HCT116 (cell line): Measurements from ENCODE around the gene TMEM258. TPM values are rescaled to one million over a fixed set of nuclear protein-coding genes. Genes with fewer than 3 reads are reported as not detected.

ENCODE experiments used
- ATAC-seq: fragments of 200-7000 bp; cut with Tn5 transposase; 2 replicates; pipeline ENCODE4 v1.9.1; 2020; ENCODE audit warnings: mild to moderate bottlenecking, moderate library complexity
- BruUV-seq: library from RNA; stranded (reverse); fragments of 400-500 nt; replicated peaks from 2 replicates; lab custom pipeline; 2021; lab: Mats Ljungman, UMichigan
- CTCF ChIA-PET: fragments of 300-600 bp; sonication (Branson Sonifier 250); formaldehyde crosslinking; loops from one replicate; lab custom pipeline; 2021; ENCODE audit warnings: antibody characterized with exemption; lab: Charles Lee
- POLR2A ChIA-PET: fragments of 300-600, 350-600 bp; sonication (Branson Sonifier 250); formaldehyde crosslinking; loops from one replicate; lab custom pipeline; 2021; ENCODE audit warnings: antibody characterized with exemption; lab: Charles Lee
- RAD21 ChIA-PET, 2 experiments: fragments of 300-600 bp; sonication (Branson Sonifier 250); formaldehyde crosslinking; loops; one replicate each; lab custom pipeline; 2023; ENCODE audit warnings: low total read pairs in 2 of 2; ENCODE audit not compliant: uncharacterized antibody in 2 of 2, unreplicated experiment in 2 of 2, low non-redundant PET in 1 of 2; lab: Charles Lee
- DNase-seq: peaks from one replicate; pipeline ENCODE4 v3.0.0-alpha.2; 2010; ENCODE audit warnings: low read depth, low spot score
- H2AFZ ChIP-seq: fragments of 200-600 bp; shearing (Covaris generic), sonication (generic); 2 replicates; pipeline ENCODE4 v1.6.1; 2017; ENCODE audit warnings: low read depth, mixed run types, mixed read lengths, antibody characterized with exemption, low read length; ENCODE audit not compliant: poor library complexity, severe bottlenecking
- H3K27ac ChIP-seq: 2 replicates; pipeline ENCODE4 v1.5.1; 2012; ENCODE audit warnings: low read depth, low read length
- H3K27me3 ChIP-seq: fragments of 200-600 bp; sonication (generic); 2 replicates; pipeline ENCODE4 v1.6.1; 2016; ENCODE audit warnings: mixed run types, low read length, mixed read lengths; ENCODE audit not compliant: insufficient read depth
- H3K36me3 ChIP-seq, 2 experiments: fragments of 200-500 bp in 1 of 2; fragments of 200-600 bp in 1 of 2; sonication (Bioruptor generic) in 1 of 2; sonication (generic) in 1 of 2; 2 replicates each; pipeline versions ENCODE4 v1.5.1 to v1.6.1; 2014 to 2016; ENCODE audit warnings: low read length in 2 of 2, inconsistent platforms in 1 of 2, mixed read lengths in 1 of 2, mixed run types in 1 of 2; ENCODE audit not compliant: insufficient read depth in 2 of 2, control insufficient read depth in 1 of 2
- H3K4me1 ChIP-seq, 2 experiments: fragments of 200-600 bp in 1 of 2; sonication (generic) in 1 of 2; 2 replicates each; pipeline versions ENCODE4 v1.5.1 to v1.6.1; 2012 to 2017; ENCODE audit warnings: low read length in 2 of 2, inconsistent platforms in 1 of 2, mild to moderate bottlenecking in 1 of 2, mixed read lengths in 1 of 2, mixed run types in 1 of 2, moderate library complexity in 1 of 2; ENCODE audit not compliant: insufficient read depth in 2 of 2, control insufficient read depth in 1 of 2
- H3K4me2 ChIP-seq: fragments of 200-600 bp; sonication (generic); 2 replicates; pipeline ENCODE4 v1.6.1; 2017; ENCODE audit warnings: mixed run types, low read length, mixed read lengths
- H3K4me3 ChIP-seq, 2 experiments: fragments of 200-600 bp in 1 of 2; sonication (generic) in 1 of 2; replicated peaks in 1 of 2; 2 replicates each; pipeline ENCODE4 v1.5.1; 2011 to 2016; ENCODE audit warnings: low read length in 2 of 2, control low read depth in 1 of 2, low read depth in 1 of 2, mild to moderate bottlenecking in 1 of 2, mixed read lengths in 1 of 2, mixed run types in 1 of 2
- H3K79me2 ChIP-seq: fragments of 200-600 bp; sonication (generic); 2 replicates; pipeline ENCODE4 v1.6.1; 2017; ENCODE audit warnings: mild to moderate bottlenecking, mixed run types, low read length, moderate library complexity, mixed read lengths; ENCODE audit not compliant: insufficient read depth
- H3K9ac ChIP-seq: fragments of 200-600 bp; sonication (generic); 2 replicates; pipeline ENCODE4 v1.6.1; 2016; ENCODE audit warnings: low read length, mixed read lengths
- H3K9me2 ChIP-seq: fragments of 200-600 bp; sonication (generic), shearing (Covaris generic); 2 replicates; pipeline ENCODE4 v1.6.1; 2017; ENCODE audit warnings: mixed run types, mild to moderate bottlenecking, moderate library complexity; ENCODE audit not compliant: insufficient read depth
- H3K9me3 ChIP-seq, 2 experiments: fragments of 200-500 bp in 1 of 2; fragments of 200-600 bp in 1 of 2; sonication (Bioruptor generic) in 1 of 2; sonication (generic) in 1 of 2; 2 replicates each; pipeline ENCODE4 v1.6.1; 2014 to 2017; ENCODE audit warnings: low read length in 2 of 2, mixed read lengths in 2 of 2, inconsistent platforms in 1 of 2, low read depth in 1 of 2, mild to moderate bottlenecking in 1 of 2, mixed run types in 1 of 2, moderate library complexity in 1 of 2; ENCODE audit not compliant: control insufficient read depth in 1 of 2, insufficient read depth in 1 of 2
- H4K20me1 ChIP-seq: fragments of 200-600 bp; sonication (generic), shearing (Covaris generic); 2 replicates; pipeline ENCODE4 v1.6.1; 2017; ENCODE audit warnings: mixed run types, mild to moderate bottlenecking, moderate library complexity; ENCODE audit not compliant: insufficient read depth
- CBX3 ChIP-seq: IDR thresholded peaks from 2 replicates; pipeline ENCODE4 v1.6.1; 2012; ENCODE audit warnings: low read depth
- CEBPB ChIP-seq: IDR thresholded peaks from 2 replicates; pipeline ENCODE4 v1.6.1; 2012; ENCODE audit warnings: low read depth
- EGR1 ChIP-seq: IDR thresholded peaks from 2 replicates; pipeline ENCODE4 v1.6.1; 2012; ENCODE audit warnings: low read depth
- ELF1 ChIP-seq: IDR thresholded peaks from 2 replicates; pipeline ENCODE4 v1.6.1; 2012; ENCODE audit warnings: low read depth, borderline replicate concordance
- FOSL1 ChIP-seq: IDR thresholded peaks from 2 replicates; pipeline ENCODE4 v1.6.1; 2012; ENCODE audit warnings: low read depth
- JUND ChIP-seq: IDR thresholded peaks from 2 replicates; pipeline ENCODE4 v1.6.1; 2012
- MAX ChIP-seq: IDR thresholded peaks from 2 replicates; pipeline ENCODE4 v1.6.1; 2012
- POLR2AphosphoS5 ChIP-seq: IDR thresholded peaks from 2 replicates; pipeline ENCODE4 v1.6.1; 2011; ENCODE audit warnings: mild to moderate bottlenecking, low read depth, low read length, moderate library complexity
- REST ChIP-seq: IDR thresholded peaks from 2 replicates; pipeline ENCODE4 v1.6.1; 2012; ENCODE audit warnings: low read depth
- SIN3A ChIP-seq: IDR thresholded peaks from 2 replicates; pipeline ENCODE4 v1.6.1; 2012; ENCODE audit warnings: low read depth
- SP1 ChIP-seq: IDR thresholded peaks from 2 replicates; pipeline ENCODE4 v1.6.1; 2012; ENCODE audit warnings: low read depth
- TCF7L2 ChIP-seq: IDR thresholded peaks from 2 replicates; pipeline ENCODE4 v1.7.0; 2011; ENCODE audit warnings: borderline replicate concordance, inconsistent platforms; ENCODE audit not compliant: insufficient read depth, insufficient read length; ENCODE audit errors: extremely low read depth
- ZFX ChIP-seq: fragments of 450-650 bp; IDR thresholded peaks from 2 replicates; pipeline ENCODE4 v1.6.1; 2017
- ZNF274 ChIP-seq: fragments of 200-500 bp; sonication (Bioruptor generic); IDR thresholded peaks from 2 replicates; pipeline ENCODE4 v1.6.1; 2014; ENCODE audit warnings: mild to moderate bottlenecking, low read depth, low read length, inconsistent platforms
- intact Hi-C: fragments of 100-400 bp; cut with micrococcal nuclease; formaldehyde crosslinking; loops from 2 replicates; pipeline ENCODE4 v1.10.0; 2022
- total RNA-seq: library from RNA; stranded (reverse); gene quantifications from one replicate; pipeline ENCODE4 v1.2.1, GENCODE V29; 2021; ENCODE audit not compliant: unreplicated experiment

The TMEM258 gene
- total RNA-seq, 1 experiment from 2014 or later, result 160 TPM

- Histone ChIP-seq H3K9me3 (no peaks in the 10 kb centered on the region), H3K9me2 (no peaks in the 10 kb centered on the region), H3K4me3 (no peak overlapping the region), H3K27me3 (no peaks in the 10 kb centered on the region), H3K9ac (no peak overlapping the region), H3K79me2 (peaks cover 19% of the 10 kb centered on the region; the same call in 1 of the 2 replicates), H3K36me3 (no peaks in the 10 kb centered on the region), H4K20me1 (no peaks in the 10 kb centered on the region), H3K27ac (no peak overlapping the region), H3K4me1 (peaks cover 10 to 44% of the 10 kb centered on the region in 2 experiments; a peak in 3 of 4 replicates), H3K4me2 (no peak overlapping the region), H2AFZ (no peak overlapping the region)
- intact Hi-C loops, result no loop called here
- RAD21 ChIA-PET, result no interaction called here
- no peak for DNase-seq
- no TSS peak for BruUV-seq
- TF ChIP-seq SP1 (no peak), ELF1 (no peak), JUND (no peak), TCF7L2 (no peak), ZNF274 (no peak), MAX (no peak)
- CTCF ChIA-PET, result interaction anchor here (1.2 to 1.6 kb wide), 3 partner anchors 12 to 358 kb away, joined by 3 to 4 read pairs (median 4); no protein-coding TSS in a partner anchor
- no peak for ATAC-seq
- POLR2A ChIA-PET, result no interaction called here
Observed at GRCh38 chr11:61749591-61750217, 42.7 kb downstream of the TMEM258 start.

- H3K4me2 ChIP-seq, result peak overlapping the region; percentile 27
- no peak for TF ChIP-seq CEBPB
- no peak for TF ChIP-seq EGR1
- TF ChIP-seq ZFX, result no peak
- no peak for TF ChIP-seq ELF1
- TF ChIP-seq CBX3, result no peak
- no peak for TF ChIP-seq MAX
- TF ChIP-seq FOSL1, result no peak
- TF ChIP-seq SIN3A, result no peak
- TF ChIP-seq POLR2AphosphoS5, result no peak
- TF ChIP-seq SP1, result no peak
- no peak for TF ChIP-seq REST
Observed at GRCh38 chr11:61747967-61748285, 44.5 kb downstream of the TMEM258 start.

More at GRCh38 chr11:61747967-61748285, 44.5 kb downstream of the TMEM258 start:
- H2AFZ ChIP-seq, result no peak overlapping the region
- H3K4me3 ChIP-seq, result no peak overlapping the region
- H3K9me2 ChIP-seq, result no peaks in the 10 kb centered on the region
- ATAC-seq (no peak), DNase-seq (no peak)
- H3K9me3 ChIP-seq, result no peaks in the 10 kb centered on the region
- no peaks in the 10 kb centered on the region for H4K20me1 ChIP-seq
- no peaks in the 10 kb centered on the region for H3K27me3 ChIP-seq
- H3K9ac ChIP-seq, result no peak overlapping the region
- ChIA-PET POLR2A (interaction anchor here (0.7 to 1.1 kb wide), 2 partner anchors 15 to 31 kb away, joined by 3 read pairs; no protein-coding TSS in a partner anchor), RAD21 (interaction anchor here (0.8 to 1.7 kb wide), 5 partner anchors 25 to 49 kb away, joined by 3 to 8 read pairs (median 5); no protein-coding TSS in a partner anchor), CTCF (interaction anchor here (0.7 to 2.0 kb wide), 21 partner anchors 10 to 364 kb away, joined by 3 to 20 read pairs (median 8); partner anchors contain the start of genes FEN1 and TMEM258)
- intact Hi-C loops, result loop anchor here (1.0 to 2.0 kb wide), 3 partner anchors 28 to 360 kb away; no protein-coding TSS in a partner anchor
- H3K27ac ChIP-seq, result peak overlapping the region; percentile 12; the same call in 1 of the 2 replicates
- H3K36me3 ChIP-seq, result no peaks in the 10 kb centered on the region
- H3K4me1 ChIP-seq, result peaks cover 6 to 26% of the 10 kb centered on the region in 2 experiments; a peak in 2 of 4 replicates
- peaks cover 3% of the 10 kb centered on the region; the same call in 1 of the 2 replicates for H3K79me2 ChIP-seq
- BruUV-seq, result no TSS peak
